H1 (cell line): ENCODE measurements around the gene RAB21. TPM values are rescaled to one million over a fixed set of nuclear protein-coding genes. Genes with fewer than 3 reads are reported as not detected.

Experiments
- CTCF ChIA-PET: fragments of 300-600 bp; sonication (Branson Sonifier 250); formaldehyde crosslinking; loops from one replicate; lab custom pipeline; 2021; ENCODE audit not compliant: partially characterized antibody; lab: Charles Lee
- POLR2A ChIA-PET: fragments of 300-600 bp; sonication (Branson Sonifier 250); formaldehyde crosslinking; loops from one replicate; lab custom pipeline; 2021; ENCODE audit warnings: inconsistent platforms; ENCODE audit not compliant: partially characterized antibody; lab: Charles Lee
- DNase-seq, 2 experiments: peaks; one replicate each; pipeline versions ENCODE4 v3.0.0 to v3.0.0-alpha.2; 2010 to 2022; ENCODE audit warnings: low spot score in 2 of 2, low read depth in 1 of 2, mixed read lengths in 1 of 2
- FAIRE-seq: peaks from 2 replicates; lab custom pipeline; 2011; peaks lifted over from hg19 to GRCh38; lab: Jason Lieb, UNC
- H2AFZ ChIP-seq: 2 replicates; pipeline ENCODE4 v1.8.1; 2012; ENCODE audit warnings: low read length, inconsistent platforms
- H2AK5ac ChIP-seq: 2 replicates; pipeline ENCODE4 v1.6.1; 2013; ENCODE audit warnings: low read depth, low read length
- H2BK120ac ChIP-seq: replicated peaks from 2 replicates; pipeline ENCODE3; 2013; ENCODE audit warnings: low read depth, low read length, inconsistent platforms
- H2BK12ac ChIP-seq: 2 replicates; pipeline ENCODE4 v1.6.1; 2013; ENCODE audit warnings: low read depth, low read length
- H2BK15ac ChIP-seq: 2 replicates; pipeline ENCODE4 v1.6.1; 2013; ENCODE audit warnings: low read length
- H2BK20ac ChIP-seq: 2 replicates; pipeline ENCODE4 v1.6.1; 2013; ENCODE audit warnings: low read length
- H2BK5ac ChIP-seq: 2 replicates; pipeline ENCODE4 v1.6.1; 2013; ENCODE audit warnings: low read depth, low read length
- H3K14ac ChIP-seq: 2 replicates; pipeline ENCODE4 v1.6.1; 2013; ENCODE audit warnings: inconsistent platforms; ENCODE audit not compliant: insufficient read length
- H3K18ac ChIP-seq: 2 replicates; pipeline ENCODE4 v1.6.1; 2013; ENCODE audit warnings: low read length; ENCODE audit errors: extremely low read depth
- H3K23ac ChIP-seq: 2 replicates; pipeline ENCODE4 v1.6.1; 2013; ENCODE audit warnings: inconsistent platforms; ENCODE audit not compliant: insufficient read length
- H3K23me2 ChIP-seq: 2 replicates; pipeline ENCODE4 v1.6.1; 2013; ENCODE audit warnings: low read depth, low read length
- H3K27ac ChIP-seq: 2 replicates; pipeline ENCODE4 v1.6.1; 2011; ENCODE audit warnings: low read depth, low read length, inconsistent platforms
- H3K27me3 ChIP-seq, 4 experiments: replicated peaks in 1 of 4; 1 replicate in 1 of 4; 2 replicates in 3 of 4; pipeline versions ENCODE4 v1.6.1 to v1.8.1; 2011 to 2013; ENCODE audit warnings: low read length in 3 of 4, mild to moderate bottlenecking in 3 of 4, inconsistent platforms in 2 of 4, mixed read lengths in 2 of 4, moderate library complexity in 1 of 4; ENCODE audit not compliant: control insufficient read depth in 3 of 4, insufficient read depth in 3 of 4; ENCODE audit errors: extremely low read depth in 1 of 4
- H3K36me3 ChIP-seq, 4 experiments: 2 replicates each; pipeline versions ENCODE4 v1.6.1 to v1.8.1; 2011 to 2013; ENCODE audit warnings: mild to moderate bottlenecking in 4 of 4, low read length in 3 of 4, moderate library complexity in 2 of 4, control low read depth in 1 of 4, inconsistent platforms in 1 of 4; ENCODE audit not compliant: insufficient read depth in 4 of 4, control insufficient read depth in 2 of 4
- H3K4ac ChIP-seq: replicated peaks from 2 replicates; pipeline ENCODE3; 2013; ENCODE audit warnings: low read length, low read depth, mixed read lengths, inconsistent platforms; ENCODE audit not compliant: insufficient read length
- H3K4me1 ChIP-seq, 4 experiments: replicated peaks in 1 of 4; 1 replicate in 1 of 4; 2 replicates in 3 of 4; pipeline versions ENCODE4 v1.6.1 to v1.8.1; 2011 to 2013; ENCODE audit warnings: low read length in 3 of 4, inconsistent platforms in 2 of 4, mixed read lengths in 1 of 4; ENCODE audit not compliant: insufficient read depth in 4 of 4, control insufficient read depth in 3 of 4
- H3K4me2 ChIP-seq, 2 experiments: 2 replicates each; pipeline versions ENCODE4 v1.6.1 to v1.8.1; 2011 to 2013; ENCODE audit warnings: low read depth in 2 of 2, low read length in 2 of 2, control low read depth in 1 of 2, inconsistent platforms in 1 of 2, mild to moderate bottlenecking in 1 of 2; ENCODE audit not compliant: insufficient read depth in 1 of 2
- H3K4me3 ChIP-seq, 4 experiments: fragments of 200-600, 300-600 bp in 1 of 4; sonication (generic), shearing (Covaris generic), sonication (Bioruptor Twin) in 1 of 4; 2 replicates each; pipeline versions ENCODE4 v1.5.1 to v1.8.1; 2011 to 2016; ENCODE audit warnings: low read length in 4 of 4, low read depth in 3 of 4, control low read depth in 2 of 4, inconsistent platforms in 2 of 4, mild to moderate bottlenecking in 2 of 4, mixed read lengths in 1 of 4, moderate library complexity in 1 of 4; ENCODE audit not compliant: insufficient read depth in 2 of 4; ENCODE audit errors: extremely low read depth in 1 of 4
- H3K56ac ChIP-seq: replicated peaks from 2 replicates; pipeline ENCODE3; 2013; ENCODE audit warnings: low read depth, mild to moderate bottlenecking, mixed read lengths, low read length, inconsistent platforms; ENCODE audit not compliant: insufficient read length
- H3K79me1 ChIP-seq: 2 replicates; pipeline ENCODE4 v1.6.1; 2013; ENCODE audit warnings: low read depth, low read length, control low read depth
- H3K79me2 ChIP-seq, 2 experiments: 2 replicates each; pipeline versions ENCODE4 v1.6.1 to v1.8.1; 2012 to 2013; ENCODE audit warnings: low read length in 2 of 2, mild to moderate bottlenecking in 2 of 2, inconsistent platforms in 1 of 2; ENCODE audit not compliant: insufficient read depth in 2 of 2, control insufficient read depth in 1 of 2
- H3K9ac ChIP-seq, 4 experiments: replicated peaks in 1 of 4; 1 replicate in 1 of 4; 2 replicates in 3 of 4; pipeline versions ENCODE4 v1.6.1 to v1.8.1; 2011 to 2013; ENCODE audit warnings: low read depth in 3 of 4, low read length in 3 of 4, control low read depth in 2 of 4, mild to moderate bottlenecking in 2 of 4, moderate library complexity in 2 of 4, inconsistent platforms in 1 of 4; ENCODE audit errors: extremely low read depth in 1 of 4
- H3K9me3 ChIP-seq, 2 experiments: 2 replicates each; pipeline versions ENCODE4 v1.6.1 to v1.8.1; 2012 to 2013; ENCODE audit warnings: mild to moderate bottlenecking in 2 of 2, moderate library complexity in 2 of 2, control low read depth in 1 of 2, inconsistent platforms in 1 of 2, low read depth in 1 of 2, low read length in 1 of 2, mixed read lengths in 1 of 2; ENCODE audit not compliant: insufficient read depth in 2 of 2
- H4K20me1 ChIP-seq, 2 experiments: replicated peaks in 1 of 2; 2 replicates each; pipeline versions ENCODE3 to v1.8.1; 2011 to 2013; ENCODE audit warnings: inconsistent platforms in 2 of 2, low read length in 2 of 2, mild to moderate bottlenecking in 1 of 2; ENCODE audit not compliant: insufficient read depth in 2 of 2, control insufficient read depth in 1 of 2
- H4K5ac ChIP-seq: 2 replicates; pipeline ENCODE4 v1.6.1; 2013; ENCODE audit warnings: low read length, low read depth, mixed read lengths, inconsistent platforms; ENCODE audit not compliant: insufficient read length
- H4K8ac ChIP-seq: 2 replicates; pipeline ENCODE4 v1.8.0; 2013; ENCODE audit warnings: mild to moderate bottlenecking, moderate library complexity, low read length, inconsistent platforms; ENCODE audit not compliant: insufficient read depth; ENCODE audit errors: extremely low read depth
- H4K91ac ChIP-seq: replicated peaks from 2 replicates; pipeline ENCODE3; 2013; ENCODE audit warnings: low read length, mixed read lengths, inconsistent platforms; ENCODE audit not compliant: insufficient read length
- KDM1A ChIP-seq: fragments of 200-600, 300-600 bp; sonication (generic); IDR thresholded peaks from 2 replicates; pipeline ENCODE4 v1.7.1; 2016; ENCODE audit warnings: mild to moderate bottlenecking, low read length, borderline replicate concordance
- POLR2A ChIP-seq, 2 experiments: IDR thresholded peaks; 1 replicate in 1 of 2; 2 replicates in 1 of 2; pipeline ENCODE4 v1.6.1; 2011; ENCODE audit warnings: low read depth in 2 of 2, low read length in 2 of 2, mild to moderate bottlenecking in 2 of 2; ENCODE audit errors: control extremely low read depth in 1 of 2
- POU5F1 ChIP-seq: IDR thresholded peaks from 2 replicates; pipeline ENCODE4 v1.6.1; 2011; ENCODE audit warnings: low read depth, mild to moderate bottlenecking, low read length, moderate library complexity
- SP2 ChIP-seq: IDR thresholded peaks from 2 replicates; pipeline ENCODE4 v1.6.1; 2012; ENCODE audit warnings: mild to moderate bottlenecking, low read length, inconsistent platforms
- WGBS, 2 experiments: shearing (Covaris generic) in 1 of 2; methylation state at CpG; one replicate each; pipeline versions ENCODE4 v1.1.6 to v1.1.7; 2013 to 2015; ENCODE audit warnings: low lambda C conversion rate in 2 of 2, mixed read lengths in 2 of 2, inconsistent platforms in 1 of 2, low coverage in 1 of 2, missing lambda C conversion rate in 1 of 2; ENCODE audit not compliant: insufficient replicate concordance in 2 of 2, insufficient coverage in 1 of 2, insufficient read length in 1 of 2; ENCODE audit errors: extremely low coverage in 1 of 2, missing lambda C conversion rate in 1 of 2; 5-methylcytosine and 5-hydroxymethylcytosine counted together
- polyA plus RNA-seq, 7 experiments: library from polyadenylated mRNA; depleted of rRNA in 3 of 7; stranded (reverse) in 5 of 7; unstranded in 2 of 7; fragments of >200 nt in 5 of 7; fragments of 200-250 nt in 2 of 7; gene quantifications; 1 replicate in 5 of 7; 2 replicates in 1 of 7; 4 replicates in 1 of 7; pipeline versions ENCODE4 v1.2.1 to v1.2.3, GENCODE V29; 2011 to 2013; ENCODE audit warnings: missing spikeins in 2 of 7, mixed read lengths in 2 of 7
- total RNA-seq: library from RNA; stranded (reverse); fragmentation: NEBNext Ultra II Directional; extraction: Animal tissue kit (Norgen Biotek cat#: 25700); gene quantifications from 2 replicates; pipeline ENCODE4 v1.2.1, GENCODE V29; 2021

Gene RAB21
- total and polyA plus RNA-seq, 2 of the 8 experiments (the other 6 are each of a cell fraction or from before 2014, with no cell fraction given): 1.2 to 47.2 TPM

DNA sequence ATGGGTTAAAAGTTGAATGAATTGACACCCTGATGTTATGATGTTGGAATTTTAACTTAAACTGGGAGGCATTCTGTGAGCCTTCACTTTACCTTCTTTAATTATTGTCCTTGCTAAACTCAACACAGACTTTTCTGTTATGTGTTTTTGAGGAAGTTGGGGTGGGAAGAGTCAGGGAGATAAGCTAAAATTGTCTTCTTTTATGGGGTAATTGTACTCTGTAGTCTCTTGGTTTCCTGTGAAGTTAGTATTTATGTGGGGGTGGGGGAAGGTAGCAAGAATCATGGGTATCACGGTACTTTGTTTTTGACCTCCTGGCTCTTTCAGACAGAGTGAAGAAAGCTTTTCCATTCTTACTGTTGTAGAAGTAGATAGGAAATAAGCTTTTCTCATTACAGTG lies 32.9 kb downstream of the RAB21 start:
- no peak for TF ChIP-seq POU5F1
- TF ChIP-seq SP2: no peak
- TF ChIP-seq POLR2A (IDR thresholded peaks at IDR 0.05; ENCODE audit: control extremely low read depth in 1 of 2, low read depth in 2 of 2, low read length in 2 of 2): no peak
- TF ChIP-seq KDM1A: no peak
- Histone ChIP-seq H3K4ac (no peak overlapping the region), H3K4me3 (no peak overlapping the region), H2BK120ac (no peak overlapping the region), H2BK20ac (no peak overlapping the region), H3K56ac (no peak overlapping the region), H3K36me3 (peaks cover 2 to 44% (median 6%) of the 10 kb centered on the region in 4 experiments; a peak in 5 of 8 replicates), H4K20me1 (no peaks in the 10 kb centered on the region), H2AFZ (no peak overlapping the region), H4K5ac (no peak overlapping the region), H3K79me2 (no peaks in the 10 kb centered on the region), H3K23me2 (no peaks in the 10 kb centered on the region), H3K9me3 (no peaks in the 10 kb centered on the region), H3K18ac (no peak overlapping the region), H3K27me3 (peaks cover 0 to 1% (median 0%) of the 10 kb centered on the region in 4 experiments; a peak in 1 of 7 replicates), H3K14ac (no peak overlapping the region), H3K4me1 (no peaks in the 10 kb centered on the region), H3K27ac (no peak overlapping the region), H2AK5ac (no peak overlapping the region), H3K4me2 (no peak overlapping the region), H3K9ac (no peak overlapping the region), H4K8ac (no peak overlapping the region), H2BK15ac (no peak overlapping the region), H2BK5ac (no peak overlapping the region), H2BK12ac (no peak overlapping the region), H4K91ac (no peak overlapping the region), H3K23ac (no peak overlapping the region), H3K79me1 (no peaks in the 10 kb centered on the region)
- FAIRE-seq (no peak), DNase-seq (no peak)
- WGBS, 2 experiments: 100% methylated on average over 1 of the region's 1 CpG; no CpG with 5 or more reads in 1 of the 2 experiments
- ChIA-PET POLR2A (no interaction called here), CTCF (interaction anchor here (0.7 to 1.0 kb wide), 4 partner anchors 8 to 55 kb away, joined by 3 to 4 read pairs (median 4); no protein-coding TSS in a partner anchor)
